LNCaP clone FGC (cell line): ENCODE results near the gene TMC1.

Experiments used
- DNase-seq: peaks from one replicate; pipeline ENCODE4 v3.0.0-alpha.2; 2011; ENCODE audit warnings: low read depth
- H3K4me3 ChIP-seq: 2 replicates; pipeline ENCODE4 v1.5.1; 2011; ENCODE audit warnings: mild to moderate bottlenecking, low read depth, low read length, control low read depth
- CTCF ChIP-seq: IDR thresholded peaks from 2 replicates; pipeline ENCODE4 v1.5.1; 2012; ENCODE audit warnings: mild to moderate bottlenecking; ENCODE audit not compliant: control insufficient read depth, insufficient read depth; ENCODE audit errors: extremely low read depth

The TMC1 gene

GRCh38 chr9:72691671-72692070, 170.3 kb downstream of the TMC1 start:
- no peak for DNase-seq
- no peak for TF ChIP-seq CTCF

DNA sequence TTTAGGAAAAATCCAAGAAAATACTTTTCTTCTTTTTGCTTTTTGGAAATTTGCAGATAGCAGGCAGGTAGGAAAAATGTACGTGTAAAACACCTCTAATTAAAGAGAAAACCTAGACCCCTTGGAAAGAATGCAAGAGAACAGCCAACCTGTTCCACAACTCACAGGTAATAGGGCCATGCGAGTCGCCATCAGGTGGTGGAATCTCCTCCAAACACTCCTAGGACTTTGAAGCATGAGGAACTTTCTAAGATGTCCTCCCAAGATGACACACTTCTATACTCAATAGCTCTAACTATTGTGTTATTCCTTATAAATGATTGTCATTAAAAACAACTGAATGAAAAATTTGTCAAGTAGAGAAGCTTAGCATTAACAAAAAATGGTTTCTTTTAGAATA, 174.0 kb downstream of the TMC1 start:
- TF ChIP-seq CTCF, result peak; percentile 36; the same call in 1 of the 2 replicates
- no peak for DNase-seq
- no peak overlapping the region for H3K4me3 ChIP-seq

More at GRCh38 chr9:72691671-72692070, 170.3 kb downstream of the TMC1 start:
- H3K4me3 ChIP-seq, result no peak overlapping the region

GRCh38 chr9:72696511-72696910, 175.1 kb downstream of the TMC1 start:
- no peak for DNase-seq
- no peak overlapping the region for H3K4me3 ChIP-seq
- no peak for TF ChIP-seq CTCF

GRCh38 chr9:72701510-72701909, 180.1 kb downstream of the TMC1 start:
- H3K4me3 ChIP-seq, result no peak overlapping the region
- no peak for TF ChIP-seq CTCF
- no peak for DNase-seq

DNA sequence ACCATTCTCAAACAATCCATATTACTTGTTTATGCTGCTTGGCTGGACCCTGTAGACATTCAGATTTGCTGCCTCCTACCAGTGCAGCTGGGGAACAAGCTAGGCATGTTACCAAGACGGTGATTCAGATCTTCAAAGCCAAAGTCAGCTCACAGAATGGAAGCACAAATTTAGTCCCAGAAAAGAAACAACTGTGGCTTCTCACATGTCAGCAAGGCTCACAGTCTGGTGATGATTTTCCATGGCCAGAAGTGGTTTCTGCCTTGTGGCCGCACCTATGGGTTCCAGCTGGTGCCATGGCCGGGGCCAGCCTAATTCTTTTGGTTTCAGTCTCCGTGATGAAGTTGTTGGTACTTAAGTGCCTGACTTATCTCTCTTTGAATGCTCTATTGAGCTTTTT, 182.2 kb downstream of the TMC1 start:
- no peak overlapping the region for H3K4me3 ChIP-seq
- no peak for TF ChIP-seq CTCF
- DNase-seq, result no peak

GRCh38 chr9:72704688-72705375, 183.4 kb downstream of the TMC1 start:
- H3K4me3 ChIP-seq, result no peak overlapping the region
- DNase-seq, result no peak
- TF ChIP-seq CTCF, result no peak

DNA sequence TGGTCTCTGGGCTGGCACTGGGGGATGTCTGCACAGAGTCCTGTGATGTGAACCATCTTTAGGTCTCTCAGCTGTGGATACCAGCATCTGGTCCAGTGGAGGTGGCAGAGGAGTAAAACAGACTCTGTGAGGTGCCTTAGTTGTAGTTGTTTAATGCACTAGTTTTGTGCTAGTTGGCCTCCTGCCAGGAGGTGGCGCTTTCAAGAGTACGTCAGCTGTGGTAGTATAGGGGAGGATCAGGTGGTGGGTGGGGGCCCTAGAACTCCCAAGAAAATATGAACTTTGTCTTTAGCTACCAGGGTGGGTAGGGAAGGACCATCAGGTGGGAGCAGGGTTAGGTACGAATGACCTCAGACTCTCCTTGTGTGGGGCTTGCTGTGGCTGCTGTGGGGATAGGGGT, 197.1 kb downstream of the TMC1 start:
- no peak for DNase-seq
- no peak overlapping the region for H3K4me3 ChIP-seq
- TF ChIP-seq CTCF, result no peak
